NCI-H2171 (cell line): ENCODE results near the gene GNB4.

Source experiments
- DNase-seq: peaks from one replicate; lab custom pipeline; 2025; lab: John Stamatoyannopoulos, UW

Gene GNB4

GRCh38 chr3:179436517-179436916, 14.8 kb downstream of the GNB4 start:
- DNase-seq: no peak

DNA sequence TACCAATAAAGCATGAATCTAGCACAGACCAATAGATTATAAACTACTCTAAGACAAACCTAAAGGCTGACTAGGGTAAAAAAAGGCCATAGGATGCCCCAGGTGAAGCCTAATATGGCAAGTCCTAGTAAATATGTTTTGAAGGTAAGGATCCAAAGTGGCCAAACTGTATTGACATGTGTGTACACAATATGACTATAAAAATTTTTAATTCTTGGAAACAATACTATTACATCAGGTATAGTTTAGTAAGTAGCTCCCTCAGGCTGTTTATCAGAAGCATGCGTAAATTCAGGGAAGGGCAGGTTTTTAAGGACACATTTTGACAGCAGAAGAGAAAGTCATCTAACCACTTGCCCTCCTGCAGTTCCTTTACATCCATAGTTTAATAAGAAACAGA, 18.8 kb downstream of the GNB4 start:
- DNase-seq: no peak

GRCh38 chr3:179432021-179432420, 19.2 kb downstream of the GNB4 start:
- DNase-seq: no peak

DNA sequence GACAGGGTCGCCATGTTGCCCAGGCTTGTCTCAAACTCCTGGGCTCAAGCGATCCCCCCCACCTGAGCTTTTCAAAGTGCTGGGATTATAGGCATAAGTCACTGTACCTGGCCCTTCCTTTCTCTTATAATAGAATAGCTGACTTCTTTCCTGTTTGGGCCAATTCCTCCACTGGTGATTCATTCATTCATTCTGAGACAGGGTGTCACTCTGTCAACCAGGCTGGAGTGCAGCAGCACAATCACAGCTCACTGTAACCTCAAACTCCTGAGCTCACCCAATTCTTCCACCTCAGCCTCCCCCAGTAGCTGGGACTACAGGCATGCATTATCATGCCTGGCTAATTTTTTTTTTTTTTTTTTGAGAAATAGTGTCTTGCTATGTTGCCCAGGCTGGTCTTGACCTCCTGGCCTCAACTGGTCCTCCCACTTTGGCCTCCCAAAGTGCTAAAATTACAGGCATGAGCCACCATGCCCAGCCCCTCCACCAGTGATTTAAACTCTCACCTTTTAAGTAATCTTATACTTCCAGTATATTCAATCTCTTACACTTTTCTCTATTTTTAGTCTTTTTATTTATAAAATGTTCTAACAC, 20.9 kb downstream of the GNB4 start:
- no peak for DNase-seq

- DNase-seq: no peak
These were observed 22.3 kb downstream of the GNB4 start for GRCh38 chr3:179428876-179429548.

GRCh38 chr3:179425075-179425474, 26.2 kb downstream of the GNB4 start:
- DNase-seq: no peak

GRCh38 chr3:179421500-179421899, 29.8 kb downstream of the GNB4 start:
- DNase-seq: no peak

GRCh38 chr3:179418610-179419009, 32.7 kb downstream of the GNB4 start:
- DNase-seq: no peak

GRCh38 chr3:179416681-179417080, 34.6 kb downstream of the GNB4 start:
- DNase-seq: no peak

DNA sequence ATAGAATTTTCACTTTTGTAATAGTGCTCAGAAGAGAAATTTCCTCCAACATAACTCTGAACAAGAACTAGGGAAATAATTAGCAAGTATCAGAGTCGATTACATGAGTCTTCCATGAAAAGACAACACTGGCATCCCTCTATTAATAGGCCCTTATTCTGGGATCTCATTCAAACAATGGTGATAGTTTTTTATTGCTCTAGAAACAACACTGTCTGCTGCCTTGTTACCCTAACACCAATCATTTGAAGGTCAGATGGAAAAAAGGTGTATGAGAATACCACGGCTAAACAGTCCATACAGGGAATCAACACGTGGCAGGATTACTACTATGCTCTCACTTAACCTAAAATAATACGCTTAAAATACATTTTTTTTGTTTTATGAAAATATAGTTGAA, 35.9 kb downstream of the GNB4 start:
- no peak for DNase-seq

DNA sequence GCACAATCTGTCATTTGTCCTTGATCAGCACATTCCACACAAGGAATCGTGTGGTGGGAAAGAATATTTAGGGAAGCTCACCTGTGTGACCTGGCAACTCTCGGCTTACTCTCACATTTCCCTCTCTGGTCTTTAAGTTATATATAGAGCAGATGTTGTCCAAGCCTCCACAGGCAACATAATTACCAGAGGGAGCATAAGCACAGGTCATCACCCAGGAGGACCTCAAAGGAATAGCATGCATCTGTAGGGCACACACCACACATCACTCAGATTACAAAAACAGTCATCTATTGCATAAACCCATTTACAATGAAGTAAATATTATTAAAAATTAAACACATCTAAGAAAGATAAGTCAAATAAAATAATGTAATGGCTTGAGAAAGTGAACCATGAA, 36.5 kb downstream of the GNB4 start:
- DNase-seq: no peak

- no peak for DNase-seq
These were observed 40.3 kb downstream of the GNB4 start for GRCh38 chr3:179410999-179411398.

- DNase-seq: no peak
These were observed 40.9 kb downstream of the GNB4 start for GRCh38 chr3:179410331-179410730.

GRCh38 chr3:179404307-179404706, 47.0 kb downstream of the GNB4 start:
- no peak for DNase-seq

DNA sequence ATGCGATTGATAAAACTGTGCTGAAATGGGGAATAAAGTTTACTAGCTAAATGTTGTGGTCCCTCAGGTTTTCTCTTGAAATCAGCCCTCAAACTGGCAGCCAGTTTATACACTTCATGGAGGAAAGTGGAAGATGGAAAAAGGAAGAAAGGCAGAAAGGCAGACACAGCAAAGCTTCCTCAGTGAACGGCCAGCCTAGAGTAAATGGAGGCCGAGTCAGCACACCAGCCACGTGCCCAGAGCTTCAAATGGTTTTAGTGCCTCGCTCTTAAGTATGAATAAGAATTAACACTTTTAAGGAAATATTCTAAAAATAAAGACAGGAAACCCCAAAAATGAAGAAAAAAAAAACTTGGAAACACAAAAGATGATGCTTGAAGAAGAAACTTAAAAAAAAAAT, 48.3 kb downstream of the GNB4 start:
- DNase-seq: no peak

GRCh38 chr3:179401561-179401960, 49.7 kb downstream of the GNB4 start:
- no peak for DNase-seq

DNA sequence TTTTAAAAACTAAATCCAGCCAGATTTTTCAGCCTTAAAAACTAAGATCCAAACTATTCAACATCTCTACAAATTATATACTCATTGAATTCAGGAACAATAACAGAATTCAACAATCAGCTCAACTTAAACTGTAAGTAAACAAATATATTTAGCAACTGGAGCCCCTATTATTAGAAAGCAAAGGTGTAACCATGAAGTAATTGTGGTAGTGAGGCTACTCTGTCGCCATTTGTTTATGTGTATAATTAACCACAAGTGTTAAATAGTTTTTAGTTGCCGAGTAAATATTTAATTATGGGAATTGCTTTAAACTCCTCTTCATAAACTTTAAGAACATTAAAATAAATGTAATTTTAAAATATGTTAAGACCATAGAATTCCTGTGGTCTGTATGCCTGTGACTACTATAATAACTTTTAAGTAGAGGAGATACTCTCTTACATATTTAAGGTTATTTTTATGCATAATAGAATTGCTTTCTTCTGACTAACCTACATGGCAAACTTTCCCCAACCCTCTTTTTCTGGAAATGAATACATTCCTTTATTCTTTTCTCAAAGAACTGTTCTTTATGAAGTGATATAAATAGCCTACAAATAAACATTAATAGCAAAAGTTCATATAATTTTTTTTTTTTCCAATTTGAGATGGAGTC, 52.6 kb downstream of the GNB4 start:
- no peak for DNase-seq

GRCh38 chr3:179391906-179392305, 59.4 kb downstream of the GNB4 start:
- no peak for DNase-seq

DNA sequence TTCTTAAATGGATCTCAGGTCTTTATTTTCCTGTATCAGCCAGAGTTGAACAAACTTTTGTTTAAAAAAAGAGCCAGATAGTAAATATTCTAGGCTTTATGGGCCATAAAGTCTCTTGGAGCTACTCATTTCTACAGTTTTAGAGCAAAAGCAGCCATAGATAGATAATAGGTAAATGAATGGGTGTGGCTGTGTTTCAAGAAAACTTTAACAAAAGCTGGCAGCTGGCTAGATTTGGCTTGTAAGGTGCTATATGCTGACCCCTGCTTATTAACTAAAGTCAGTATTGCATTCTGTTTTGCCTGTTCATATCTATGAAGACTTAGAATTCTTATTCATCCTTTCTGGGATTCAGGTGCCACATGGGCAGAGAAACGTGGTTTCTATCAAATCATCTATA, 74.8 kb downstream of the GNB4 start:
- no peak for DNase-seq

DNA sequence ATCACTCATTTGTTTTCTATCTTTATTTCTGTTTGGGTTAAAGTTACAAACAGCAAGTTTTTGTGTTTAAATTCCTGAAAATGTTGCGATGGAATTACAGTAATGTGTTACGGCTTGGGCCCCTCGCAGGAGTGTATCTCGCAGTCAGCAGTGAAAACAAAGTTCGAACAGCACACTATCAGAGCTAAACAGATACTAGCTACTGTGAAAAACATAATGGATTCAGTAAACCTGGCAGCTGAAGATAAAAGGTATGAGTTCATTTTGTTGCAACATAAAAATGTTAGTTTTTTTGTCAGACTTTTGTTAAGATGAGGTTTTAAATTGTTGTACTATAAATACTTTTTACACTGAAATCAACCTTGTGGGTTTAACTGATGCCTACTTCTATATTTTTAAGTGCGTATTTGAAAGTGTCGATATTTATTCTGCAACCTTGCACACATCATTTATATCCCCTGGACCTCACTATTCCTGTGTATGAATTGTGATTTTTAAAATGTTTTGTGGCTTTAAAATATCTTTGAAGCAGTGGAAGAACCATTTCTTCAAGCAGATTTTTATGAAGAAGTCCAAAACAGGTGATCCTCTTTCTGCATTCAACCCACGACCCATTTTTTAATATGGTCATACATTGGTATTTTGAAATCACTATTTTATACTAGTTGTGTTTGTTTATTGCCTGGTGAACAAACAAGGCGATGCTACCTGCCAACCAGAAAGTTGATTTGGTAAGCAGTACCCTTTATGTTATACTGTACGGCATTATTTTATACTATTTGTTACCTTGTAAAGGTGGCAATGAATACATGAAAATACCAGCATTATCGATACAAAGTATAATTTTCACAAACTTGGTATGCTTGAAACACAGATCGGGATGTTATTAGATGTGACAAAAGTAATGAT, 75.9 kb downstream of the GNB4 start:
- DNase-seq: no peak

GRCh38 chr3:179373938-179374337, 77.3 kb downstream of the GNB4 start:
- DNase-seq: no peak

DNA sequence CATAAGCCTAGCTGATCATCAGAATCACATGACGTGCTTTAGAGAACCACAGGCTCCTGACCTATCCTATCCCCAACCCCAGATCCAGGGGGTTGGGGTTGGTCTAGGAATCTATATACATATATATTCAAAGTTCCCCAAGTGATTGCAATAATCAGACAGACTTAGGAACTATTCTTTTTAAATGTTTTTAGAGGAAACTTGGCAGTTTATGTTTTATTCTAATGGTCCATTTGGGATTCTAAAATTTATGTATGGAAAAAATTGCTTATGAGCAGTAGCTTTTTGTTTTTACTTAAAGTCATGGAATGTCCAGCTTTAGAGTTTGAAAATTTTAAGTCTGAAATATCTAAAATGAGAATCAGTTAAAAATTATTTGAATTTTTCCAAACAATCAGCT, 81.6 kb downstream of the GNB4 start:
- no peak for DNase-seq

GRCh38 chr3:179363332-179363731, 87.9 kb downstream of the GNB4 start:
- DNase-seq: no peak
